Activated CD8-positive, alpha-beta memory T cell treated with anti-CD3 and anti-CD28 coated beads, Interleukin-2, amount 50 U/mL, for 1 hour (primary cell): ENCODE measurements around the gene MTCH2.
"Not testable (repeated sequence)": the region's sequence is repeated elsewhere in the genome, so short reads cannot be mapped to it uniquely, and the experiment has no call there.

ENCODE experiments used
- DNase-seq: peaks from one replicate; pipeline ENCODE4 v3.0.0-alpha.2; 2020; ENCODE audit errors: extremely low read depth

The MTCH2 gene

DNA sequence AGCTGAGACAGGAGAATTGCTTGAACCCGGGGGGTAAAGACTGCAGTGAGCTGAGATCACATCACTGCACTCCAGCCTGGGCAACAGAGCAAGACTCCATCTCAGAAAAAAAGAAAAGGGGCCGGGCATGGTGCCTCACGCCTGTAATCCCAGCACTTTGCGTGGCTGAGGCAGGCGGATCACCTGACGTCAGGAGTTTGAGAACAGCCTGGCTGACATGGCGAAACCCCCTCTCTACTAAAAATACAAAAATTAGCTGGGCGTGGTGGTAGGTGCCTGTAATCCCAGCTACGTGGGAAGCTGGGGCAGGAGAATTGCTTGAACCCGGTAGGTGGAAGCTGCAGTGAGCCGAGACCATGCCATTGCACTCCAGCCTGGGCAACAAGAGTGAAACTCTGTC, 6.0 kb downstream of the MTCH2 start:
- not testable (repeated sequence) for DNase-seq

DNA sequence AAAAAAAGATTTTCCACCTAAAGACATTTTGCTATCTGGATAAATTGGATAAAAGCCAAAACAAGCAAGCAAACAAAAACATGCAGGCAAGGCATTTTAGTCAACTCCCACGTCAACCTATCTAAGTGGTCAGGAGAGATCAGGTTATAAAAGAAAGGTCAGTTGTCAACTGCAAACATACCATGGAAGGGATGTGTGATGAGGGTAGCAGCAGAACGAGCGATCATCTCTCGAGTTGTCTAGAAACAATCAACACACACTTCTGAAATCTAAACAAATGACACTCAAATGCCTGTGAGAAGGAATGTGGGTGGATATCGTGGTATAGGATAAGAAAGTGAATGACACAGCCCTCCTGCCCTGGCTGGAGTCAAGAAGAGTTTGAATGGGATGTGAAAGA, 10.9 kb downstream of the MTCH2 start:
- DNase-seq, result no peak

- no peak for DNase-seq
Observed at GRCh38 chr11:47628026-47628425, 14.3 kb downstream of the MTCH2 start.

- no peak for DNase-seq
Observed at GRCh38 chr11:47626234-47626633, 16.1 kb downstream of the MTCH2 start.

- DNase-seq, result no peak
Observed at GRCh38 chr11:47620836-47621378, 21.5 kb downstream of the MTCH2 start.

GRCh38 chr11:47617417-47617809, 24.9 kb downstream of the MTCH2 start:
- DNase-seq, result no peak

DNA sequence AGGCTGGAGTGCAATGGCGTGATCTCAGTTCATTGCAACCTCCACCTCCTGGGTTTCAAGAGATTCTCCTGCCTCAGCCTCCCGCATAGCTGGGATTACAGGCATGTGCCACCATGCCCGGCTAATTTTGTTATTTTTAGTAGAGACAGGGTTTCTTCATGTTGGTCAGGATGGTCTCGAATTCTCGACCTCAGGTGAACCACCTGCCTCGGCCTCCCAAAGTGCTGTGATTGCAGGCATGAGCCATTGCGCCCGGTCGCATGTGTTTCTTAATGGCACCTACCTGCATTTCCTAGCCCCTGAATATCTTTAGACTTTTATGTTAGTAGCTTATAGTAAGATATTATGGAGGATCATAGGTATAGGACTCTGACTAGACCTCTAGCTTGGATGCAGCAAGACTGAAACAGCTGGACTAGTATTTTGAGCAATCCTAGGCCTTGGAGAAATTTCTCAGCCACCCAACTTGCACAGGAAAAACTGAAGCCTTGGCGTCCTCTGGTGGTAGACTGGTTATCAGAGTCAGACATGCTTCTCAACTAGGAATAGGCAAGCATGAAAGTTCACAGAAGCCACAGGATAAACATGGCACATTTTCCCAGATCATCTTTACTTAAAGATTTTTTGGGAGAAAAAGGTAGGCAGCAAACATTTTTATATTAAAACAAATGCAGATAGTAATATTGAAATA, 25.5 kb downstream of the MTCH2 start:
- no peak for DNase-seq

DNA sequence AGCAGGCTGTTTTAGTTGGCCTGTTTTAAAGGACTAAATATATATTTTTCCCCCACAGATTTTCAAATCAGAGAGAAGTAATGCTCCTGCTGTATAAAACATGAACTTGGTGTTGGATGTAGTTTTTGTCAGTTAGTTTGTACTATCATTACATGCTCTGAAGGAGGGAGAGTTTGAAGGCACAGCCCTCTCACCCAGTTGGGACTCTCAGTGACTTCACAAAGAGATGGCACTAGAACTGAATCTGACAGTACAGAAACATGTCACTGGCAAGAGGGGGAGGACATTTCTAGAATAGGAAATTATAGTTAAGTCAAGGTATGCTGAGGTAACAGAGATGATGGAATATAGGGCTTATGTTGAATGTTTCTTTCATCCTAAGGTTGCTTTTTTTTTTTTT, 27.1 kb downstream of the MTCH2 start:
- DNase-seq, result no peak

- no peak for DNase-seq
Observed at GRCh38 chr11:47611348-47611794, 31.0 kb downstream of the MTCH2 start.

- no peak for DNase-seq
Observed at GRCh38 chr11:47609675-47610074, 32.7 kb downstream of the MTCH2 start.

DNA sequence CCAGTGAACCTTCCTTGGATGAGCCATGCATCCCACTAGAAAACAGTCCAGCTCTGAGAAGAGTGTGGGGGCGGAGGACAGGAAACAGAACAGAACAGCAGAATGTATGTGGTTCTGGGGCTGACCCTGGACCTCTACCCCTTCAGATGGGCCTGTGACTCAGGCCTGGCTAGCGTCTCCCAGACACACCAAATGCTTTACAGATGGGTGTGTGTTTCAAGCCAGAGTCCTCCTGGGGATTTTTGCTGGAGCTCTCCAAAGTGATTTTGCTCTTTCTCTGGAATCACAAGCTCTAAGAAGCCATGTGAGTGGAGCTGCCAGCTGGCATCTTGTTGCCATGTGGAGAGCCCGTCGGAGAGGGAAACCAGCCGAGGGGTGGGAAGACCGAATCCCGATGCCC, 35.0 kb downstream of the MTCH2 start:
- no peak for DNase-seq

- DNase-seq, result no peak
Observed at GRCh38 chr11:47606731-47607130, 35.6 kb downstream of the MTCH2 start.

- DNase-seq, result no peak
Observed at GRCh38 chr11:47605921-47606320, 36.4 kb downstream of the MTCH2 start.

DNA sequence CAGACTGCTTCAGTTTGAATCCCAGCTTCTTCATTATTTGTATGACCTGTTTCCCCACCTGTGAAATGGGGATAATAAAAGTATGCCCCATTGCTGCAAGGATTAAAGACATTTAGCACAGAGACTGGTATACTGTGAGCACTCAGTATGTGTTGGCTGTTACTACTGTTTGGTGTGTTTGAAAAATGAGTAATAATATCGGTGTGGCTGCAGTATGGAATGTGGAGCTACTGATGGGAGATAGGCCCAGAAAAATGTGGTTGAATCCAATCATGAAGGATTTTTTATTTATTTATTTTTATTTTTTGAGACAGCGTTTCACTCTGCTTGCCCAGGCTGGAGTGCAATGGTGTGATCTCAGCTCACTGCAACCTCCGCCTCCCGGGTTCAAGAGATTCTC, 39.1 kb downstream of the MTCH2 start:
- no peak for DNase-seq

GRCh38 chr11:47599902-47600301, 42.5 kb downstream of the MTCH2 start:
- no peak for DNase-seq

- no peak for DNase-seq
Observed at GRCh38 chr11:47595967-47596366, 46.4 kb downstream of the MTCH2 start.

- no peak for DNase-seq
Observed at GRCh38 chr11:47595029-47595428, 47.3 kb downstream of the MTCH2 start.

GRCh38 chr11:47593934-47594855, 48.2 kb downstream of the MTCH2 start, which contains the start of gene C1QTNF4:
Gene C1QTNF4, minus strand, starts transcription at chr11:47594411. Its CDS starts 3,601 bp downstream, at chr11:47590810.
- no peak for DNase-seq

DNA sequence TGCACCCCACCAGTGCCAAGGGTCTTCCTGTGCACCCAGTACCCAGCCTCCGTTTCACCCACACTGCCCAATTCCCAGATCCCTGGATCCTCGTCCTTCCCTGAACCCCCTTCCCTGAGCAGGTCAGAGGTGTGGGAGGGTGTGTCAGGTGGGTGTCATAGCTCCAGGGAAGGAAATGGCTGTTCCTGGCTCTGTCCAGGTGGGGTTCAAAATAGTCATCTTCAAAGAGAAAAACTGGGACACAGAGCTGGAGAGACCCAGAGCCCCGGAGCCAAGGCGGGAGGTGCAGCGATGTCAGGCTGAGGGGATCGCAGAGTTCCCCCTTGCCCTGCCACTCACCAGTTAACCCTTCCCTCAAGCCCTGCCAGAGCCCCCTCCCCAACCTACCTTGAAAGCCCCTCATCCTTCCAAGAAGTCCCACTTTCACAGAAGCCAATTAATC, 48.8 kb downstream of the MTCH2 start:
- no peak for DNase-seq

GRCh38 chr11:47592970-47593369, 49.4 kb downstream of the MTCH2 start:
- no peak for DNase-seq

GRCh38 chr11:47592251-47592650, 50.1 kb downstream of the MTCH2 start:
- DNase-seq, result no peak

DNA sequence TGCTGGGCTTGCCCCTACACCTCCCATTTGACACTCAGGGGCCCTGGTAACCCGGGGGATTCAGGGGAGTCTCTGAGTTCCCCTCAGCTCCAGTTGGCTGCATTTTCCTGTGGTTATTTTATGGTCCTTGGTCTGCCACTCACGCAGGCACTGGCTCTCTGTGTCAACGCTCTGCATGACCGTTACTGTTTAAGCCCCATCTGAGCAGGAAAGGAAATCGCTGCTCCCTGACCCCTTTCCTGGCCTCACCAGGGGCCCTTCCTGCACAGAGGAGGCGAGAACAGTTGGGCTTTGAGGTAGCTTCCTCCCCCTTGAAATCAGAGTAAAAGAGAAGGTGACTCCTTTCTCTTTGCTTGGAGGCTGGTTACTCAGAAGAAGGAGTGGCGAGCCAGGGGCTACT, 50.6 kb downstream of the MTCH2 start:
- DNase-seq, result no peak
